Lower lobe of right lung (tissue), 2 donors: ENCODE measurements around the gene KCNAB2. TPM values are rescaled to one million over a fixed set of nuclear protein-coding genes. Genes with fewer than 3 reads are reported as not detected.

Source experiments
- ATAC-seq, 2 donors: fragments of 200-7000 bp; cut with Tn5 transposase; one replicate each; pipeline ENCODE4 v1.9.1; 2020 to 2022; ENCODE audit warnings: mild to moderate bottlenecking in 2 of 2, moderate library complexity in 2 of 2
- DNase-seq: peaks from one replicate; pipeline ENCODE4 v3.0.0-alpha.2; 2020
- H3K27ac ChIP-seq: fragments of 200-600 bp; one replicate; pipeline ENCODE4 v1.8.0; 2022
- H3K27me3 ChIP-seq: fragments of 200-600 bp; one replicate; pipeline ENCODE4 v1.8.0; 2022; ENCODE audit warnings: low read depth
- H3K36me3 ChIP-seq: fragments of 200-600 bp; one replicate; pipeline ENCODE4 v1.8.0; 2022; ENCODE audit warnings: mild to moderate bottlenecking
- H3K4me1 ChIP-seq: fragments of 200-600 bp; one replicate; pipeline ENCODE4 v1.8.0; 2022
- H3K4me3 ChIP-seq: fragments of 200-600 bp; one replicate; pipeline ENCODE4 v1.8.0; 2022; ENCODE audit warnings: mild to moderate bottlenecking
- H3K9me3 ChIP-seq: fragments of 200-600 bp; one replicate; pipeline ENCODE4 v1.8.0; 2022
- intact Hi-C: fragments of 100-400 bp; cut with DNase I; formaldehyde crosslinking; loops from one replicate; pipeline ENCODE4 v1.11.0; 2022
- total RNA-seq: library from RNA; stranded (reverse); fragmentation: NEBNext Ultra II Directional; extraction: Animal tissue kit (Norgen Biotek cat#: 25700); gene quantifications from one replicate; pipeline ENCODE4 v1.2.1, GENCODE V29; 2021
- TF ChIP-seq, protein P1 (sequence below): fragments of 200-600 bp; IDR thresholded peaks from one replicate; pipeline ENCODE4 v1.8.0; 2022; ENCODE audit warnings: antibody characterized with exemption, mild to moderate bottlenecking
- donor health status: DM: no; HTN: yes; CAD: no; lungs with severe emphysema.

Gene KCNAB2
- total RNA-seq, 1 donor from 2014 or later = 119 TPM

DNA sequence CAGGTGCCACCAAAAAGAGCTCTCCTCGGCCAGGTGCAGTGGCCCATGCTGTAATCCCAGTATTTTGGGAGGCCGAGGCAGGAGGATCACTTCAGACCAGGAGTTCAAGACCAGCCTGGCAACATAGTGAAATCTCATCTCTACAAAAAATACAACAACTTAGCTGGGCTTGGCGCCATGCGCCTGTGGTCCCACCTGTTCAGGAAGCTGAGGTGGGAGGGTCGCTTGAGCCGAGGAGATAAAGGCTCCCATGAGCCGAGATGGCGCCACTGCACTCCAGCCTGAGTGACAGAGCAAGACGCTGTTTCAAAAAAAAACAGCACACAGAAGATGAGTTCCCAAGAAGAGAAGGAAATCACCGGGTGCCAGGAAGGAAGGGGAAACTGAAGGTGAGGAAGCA is 67.4 kb downstream of the KCNAB2 start:
- TF ChIP-seq, protein P1, sequence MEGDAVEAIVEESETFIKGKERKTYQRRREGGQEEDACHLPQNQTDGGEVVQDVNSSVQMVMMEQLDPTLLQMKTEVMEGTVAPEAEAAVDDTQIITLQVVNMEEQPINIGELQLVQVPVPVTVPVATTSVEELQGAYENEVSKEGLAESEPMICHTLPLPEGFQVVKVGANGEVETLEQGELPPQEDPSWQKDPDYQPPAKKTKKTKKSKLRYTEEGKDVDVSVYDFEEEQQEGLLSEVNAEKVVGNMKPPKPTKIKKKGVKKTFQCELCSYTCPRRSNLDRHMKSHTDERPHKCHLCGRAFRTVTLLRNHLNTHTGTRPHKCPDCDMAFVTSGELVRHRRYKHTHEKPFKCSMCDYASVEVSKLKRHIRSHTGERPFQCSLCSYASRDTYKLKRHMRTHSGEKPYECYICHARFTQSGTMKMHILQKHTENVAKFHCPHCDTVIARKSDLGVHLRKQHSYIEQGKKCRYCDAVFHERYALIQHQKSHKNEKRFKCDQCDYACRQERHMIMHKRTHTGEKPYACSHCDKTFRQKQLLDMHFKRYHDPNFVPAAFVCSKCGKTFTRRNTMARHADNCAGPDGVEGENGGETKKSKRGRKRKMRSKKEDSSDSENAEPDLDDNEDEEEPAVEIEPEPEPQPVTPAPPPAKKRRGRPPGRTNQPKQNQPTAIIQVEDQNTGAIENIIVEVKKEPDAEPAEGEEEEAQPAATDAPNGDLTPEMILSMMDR = no peak
- no peak overlapping the region for H3K27ac ChIP-seq
- H3K4me3 ChIP-seq = no peak overlapping the region
- H3K27me3 ChIP-seq = peaks cover 28% of the 10 kb centered on the region
- DNase-seq = peak; percentile 34
- intact Hi-C loops = no loop called here
- ATAC-seq = no peak
- H3K4me1 ChIP-seq = no peaks in the 10 kb centered on the region
- no peaks in the 10 kb centered on the region for H3K36me3 ChIP-seq
- H3K9me3 ChIP-seq = peaks cover 7% of the 10 kb centered on the region

DNA sequence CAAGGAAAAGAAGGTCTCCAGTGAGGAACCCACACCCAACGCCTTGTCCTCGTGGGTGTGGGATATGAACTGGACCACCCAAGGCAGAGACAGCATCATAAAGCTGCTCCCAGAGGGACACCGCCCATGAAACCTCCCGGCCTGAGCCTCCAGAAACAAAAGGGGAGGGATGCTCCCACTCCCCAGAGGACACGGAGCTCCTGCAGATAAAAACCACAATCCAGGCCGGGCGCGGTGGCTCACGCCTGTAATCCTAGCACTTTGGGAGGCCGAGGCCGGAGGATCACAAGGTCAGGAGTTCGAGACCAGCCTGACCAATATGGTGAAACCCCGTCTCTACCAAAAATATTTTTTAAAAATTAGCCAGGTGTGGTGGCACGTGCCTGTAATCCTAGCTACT is 68.1 kb downstream of the KCNAB2 start:
- Histone ChIP-seq H3K4me3 (no peak overlapping the region), H3K27ac (no peak overlapping the region), H3K4me1 (no peaks in the 10 kb centered on the region), H3K9me3 (peaks cover 7% of the 10 kb centered on the region), H3K36me3 (no peaks in the 10 kb centered on the region), H3K27me3 (peaks cover 23% of the 10 kb centered on the region)
- TF ChIP-seq, protein P1 = no peak
- intact Hi-C loops = no loop called here
- DNase-seq = peak; percentile 33
- ATAC-seq = no peak

DNA sequence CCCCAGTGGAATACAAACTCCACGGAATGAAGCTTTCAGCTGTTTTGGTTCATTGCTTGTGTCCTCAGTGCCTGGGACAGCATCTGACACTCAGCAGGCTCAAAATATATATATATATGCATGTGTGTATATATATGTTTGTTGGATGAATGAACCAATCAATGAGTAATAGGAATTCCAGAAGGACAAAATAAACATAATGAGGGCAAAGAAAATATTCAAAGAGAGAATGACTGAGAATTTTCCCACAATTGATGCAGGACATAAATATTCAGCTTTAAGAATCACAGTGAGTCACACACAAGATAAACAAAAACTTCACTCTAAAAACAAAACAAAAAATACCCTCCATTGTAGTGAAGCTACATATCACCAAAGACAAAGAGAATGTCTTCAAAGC is 70.4 kb downstream of the KCNAB2 start:
- Histone ChIP-seq H3K9me3 (peaks cover 7% of the 10 kb centered on the region), H3K27ac (no peak overlapping the region), H3K36me3 (no peaks in the 10 kb centered on the region), H3K4me1 (no peaks in the 10 kb centered on the region), H3K27me3 (peaks cover 6% of the 10 kb centered on the region), H3K4me3 (no peak overlapping the region)
- intact Hi-C loops = no loop called here
- ATAC-seq (no peak), DNase-seq (no peak)
- TF ChIP-seq, protein P1 = no peak

DNA sequence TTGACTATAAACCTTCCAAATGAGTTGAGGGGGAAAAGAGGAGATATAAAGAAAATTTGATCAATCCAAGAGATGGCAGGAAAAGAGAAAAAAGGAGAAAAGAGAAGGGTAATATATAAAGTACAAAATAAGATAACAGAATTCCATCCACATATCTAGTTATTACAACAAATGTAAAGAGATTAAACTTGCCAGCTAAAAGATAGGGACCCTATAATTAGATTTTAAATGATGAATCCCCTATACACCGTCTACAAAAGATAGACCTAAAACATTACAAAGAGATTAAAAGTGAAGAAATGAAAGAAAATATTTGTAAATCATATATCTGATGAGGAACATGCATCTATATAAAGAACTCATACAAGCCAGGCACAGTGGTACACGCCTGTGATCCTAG is 71.4 kb downstream of the KCNAB2 start:
- intact Hi-C loops = no loop called here
- ATAC-seq (no peak), DNase-seq (no peak)
- H3K9me3 ChIP-seq = peaks cover 7% of the 10 kb centered on the region
- H3K36me3 ChIP-seq = no peaks in the 10 kb centered on the region
- H3K4me1 ChIP-seq = no peaks in the 10 kb centered on the region
- H3K4me3 ChIP-seq = no peak overlapping the region
- H3K27me3 ChIP-seq = no peaks in the 10 kb centered on the region
- TF ChIP-seq, protein P1 = no peak
- H3K27ac ChIP-seq = no peak overlapping the region

DNA sequence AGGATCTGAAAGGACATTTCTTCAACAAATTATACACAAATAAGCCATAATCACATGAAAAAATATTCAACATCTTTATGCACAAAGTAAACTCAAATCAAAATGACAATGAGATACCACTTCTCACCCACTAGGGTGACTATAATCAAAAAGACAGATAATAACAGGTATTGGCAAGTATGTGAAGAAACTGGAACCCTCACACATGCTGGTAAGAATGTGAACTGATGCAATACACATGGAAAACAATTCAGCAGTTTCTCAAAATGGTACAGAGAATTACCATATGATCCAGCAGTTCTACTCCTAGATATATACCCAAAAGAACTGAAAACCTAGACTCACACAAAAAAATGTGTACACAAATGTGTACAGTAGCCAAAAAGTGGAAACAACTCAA is 71.9 kb downstream of the KCNAB2 start:
- DNase-seq (no peak), ATAC-seq (no peak)
- Histone ChIP-seq H3K36me3 (no peaks in the 10 kb centered on the region), H3K4me3 (no peak overlapping the region), H3K27ac (no peak overlapping the region), H3K27me3 (no peaks in the 10 kb centered on the region), H3K4me1 (no peaks in the 10 kb centered on the region), H3K9me3 (peaks cover 7% of the 10 kb centered on the region)
- TF ChIP-seq, protein P1 = no peak
- intact Hi-C loops = no loop called here

DNA sequence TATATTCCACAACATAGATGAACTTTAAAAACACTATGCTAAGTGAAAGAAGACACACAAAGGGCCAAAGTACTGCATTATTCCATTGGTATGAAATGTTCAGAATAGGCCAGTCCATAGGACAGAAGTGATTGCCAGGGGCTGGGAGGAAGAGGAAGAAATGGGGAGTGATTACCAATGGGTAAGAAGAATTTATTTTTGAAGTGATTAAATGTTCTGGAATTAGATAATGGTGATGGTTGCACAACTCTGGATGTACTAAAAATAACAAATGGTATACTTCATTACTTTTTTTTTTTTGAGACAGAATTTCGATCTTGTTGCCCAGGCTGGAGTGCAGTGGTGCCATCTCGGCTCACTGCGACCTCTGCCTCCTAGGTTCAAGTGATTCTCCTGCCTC is 72.7 kb downstream of the KCNAB2 start:
- DNase-seq (no peak), ATAC-seq (no peak)
- Histone ChIP-seq H3K27ac (no peak overlapping the region), H3K4me3 (no peak overlapping the region), H3K36me3 (no peaks in the 10 kb centered on the region), H3K27me3 (no peaks in the 10 kb centered on the region), H3K4me1 (no peaks in the 10 kb centered on the region), H3K9me3 (peaks cover 7% of the 10 kb centered on the region)
- TF ChIP-seq, protein P1 = no peak
- intact Hi-C loops = no loop called here
